Retinal pigment epithelial cell (primary cell): Measurements from ENCODE around the gene KLHL22.

ENCODE experiments used
- DNase-seq: peaks from one replicate; pipeline ENCODE4 v3.0.0-alpha.2; 2010; ENCODE audit warnings: low read depth
- H3K4me3 ChIP-seq: 2 replicates; pipeline ENCODE4 v1.5.1; 2011; ENCODE audit warnings: mild to moderate bottlenecking, low read length, control low read depth, moderate library complexity
- CTCF ChIP-seq: conservative IDR thresholded peaks from 2 replicates; pipeline ENCODE4 v1.5.1; 2011; ENCODE audit warnings: low read depth, low read length, control low read depth, inconsistent platforms

Gene KLHL22

DNA sequence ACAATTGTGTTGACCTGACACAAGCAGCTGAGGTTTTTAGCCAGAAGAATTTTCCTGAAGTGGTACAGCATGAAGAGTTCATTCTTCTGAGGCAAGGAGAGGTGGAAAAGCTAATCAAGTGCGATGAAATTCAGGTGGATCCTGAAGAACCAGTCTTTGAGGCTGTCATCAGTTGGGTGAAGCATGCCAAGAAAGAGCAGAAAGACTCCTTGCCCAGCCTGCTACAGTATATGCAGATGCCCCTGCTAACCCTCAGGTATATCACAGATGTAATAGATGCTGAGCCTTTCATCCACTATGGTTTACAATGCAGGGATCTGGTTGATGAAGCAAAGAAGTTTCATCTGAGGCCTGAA lies 45.1 kb downstream of the KLHL22 start:
- H3K4me3 ChIP-seq = no peak overlapping the region
- no peak for TF ChIP-seq CTCF
- no peak for DNase-seq

- no peak for TF ChIP-seq CTCF
- DNase-seq = no peak
- no peak overlapping the region for H3K4me3 ChIP-seq
Measured at GRCh38 chr22:20449819-20450550, 45.6 kb downstream of the KLHL22 start.

DNA sequence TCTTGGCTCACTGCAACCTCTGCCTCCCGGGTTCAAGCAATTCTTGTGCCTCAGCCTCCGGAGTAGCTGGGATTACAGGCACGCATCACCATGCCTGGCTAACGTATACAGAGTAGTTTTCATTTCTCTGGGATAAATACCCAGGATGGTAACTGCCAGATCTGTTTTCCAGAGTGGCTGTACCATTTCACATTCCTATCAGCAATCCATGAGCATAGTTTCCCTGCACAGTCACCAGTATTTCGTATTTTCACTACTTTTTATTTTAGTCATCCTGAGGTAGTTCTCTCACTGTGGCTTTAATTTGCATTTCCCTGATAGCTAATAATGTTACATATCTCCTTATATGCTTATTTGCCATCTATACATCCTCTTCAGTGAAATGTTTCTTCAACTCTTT lies 47.0 kb downstream of the KLHL22 start:
- H3K4me3 ChIP-seq = no peak overlapping the region
- no peak for TF ChIP-seq CTCF
- no peak for DNase-seq

- no peak for TF ChIP-seq CTCF
- DNase-seq = no peak
- H3K4me3 ChIP-seq = no peak overlapping the region
Measured at GRCh38 chr22:20446383-20446970, 49.1 kb downstream of the KLHL22 start.

GRCh38 chr22:20444325-20444724 lies 51.3 kb downstream of the KLHL22 start:
- no peak for DNase-seq
- no peak for TF ChIP-seq CTCF
- H3K4me3 ChIP-seq = no peak overlapping the region

DNA sequence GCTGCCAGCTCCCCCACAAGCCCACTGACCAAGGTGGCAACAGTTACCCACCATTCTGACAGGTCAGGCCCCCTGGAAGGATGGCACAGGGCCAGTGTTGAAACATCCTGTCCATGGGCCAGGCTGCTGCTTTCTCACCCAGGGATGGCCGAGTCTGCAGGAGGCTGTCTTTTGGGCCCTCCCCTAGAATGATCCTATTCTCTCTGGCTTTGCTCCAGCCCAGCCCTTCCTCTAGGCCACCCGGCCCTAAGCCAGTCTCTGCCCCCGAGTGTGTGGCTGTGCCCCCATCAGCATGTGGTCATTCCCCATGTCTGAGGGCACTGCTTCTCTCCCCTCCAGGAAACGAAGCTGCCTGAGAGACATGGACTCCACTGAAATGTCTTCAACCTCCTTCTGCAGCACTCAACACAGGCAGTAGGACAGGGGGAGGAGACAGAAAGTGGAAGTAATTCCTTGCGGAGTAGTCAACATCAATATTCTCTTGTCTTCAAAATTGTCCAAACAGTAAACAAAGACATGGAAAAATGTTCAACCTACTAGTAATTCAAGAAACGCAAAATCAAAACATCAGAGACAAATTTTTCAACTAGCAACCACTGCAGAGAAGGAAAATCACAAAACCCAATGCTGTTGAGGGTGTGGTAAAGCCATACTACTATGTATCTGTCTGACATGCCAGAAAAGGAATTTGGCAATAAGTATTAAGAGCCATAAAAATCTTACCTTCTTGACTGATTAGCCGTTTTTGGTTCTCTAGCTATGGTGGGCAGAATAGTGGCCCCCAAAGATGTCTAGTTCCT lies 52.9 kb downstream of the KLHL22 start:
- no peak for TF ChIP-seq CTCF
- DNase-seq = no peak
- no peak overlapping the region for H3K4me3 ChIP-seq
